Measurements from ENCODE around the gene STAC3.

The STAC3 gene

GRCh38 chr12:57242691-57243454 is 8.1 kb downstream of the STAC3 start:
- peak overlapping the region; percentile 25 for H3K4me3 ChIP-seq (replicated peaks; ENCODE audit: low read depth, low read length)
- TF ChIP-seq CTCF (IDR thresholded peaks at IDR 0.05; ENCODE audit: low read depth, low read length, missing control alignments): peak; percentile 66
- DNase-seq (ENCODE audit: extremely low read depth, low read depth): no peak

- DNase-seq (ENCODE audit: extremely low read depth, low read depth): no peak
- no peak for TF ChIP-seq CTCF (IDR thresholded peaks at IDR 0.05; ENCODE audit: low read depth, low read length, missing control alignments)
- H3K4me3 ChIP-seq (replicated peaks; ENCODE audit: low read depth, low read length): no peak overlapping the region
These were observed 8.7 kb downstream of the STAC3 start for GRCh38 chr12:57242329-57242690.

GRCh38 chr12:57241402-57242310 is 9.3 kb downstream of the STAC3 start:
- DNase-seq (ENCODE audit: extremely low read depth, low read depth): no peak
- no peak for TF ChIP-seq CTCF (IDR thresholded peaks at IDR 0.05; ENCODE audit: low read depth, low read length, missing control alignments)
- no peak overlapping the region for H3K4me3 ChIP-seq (replicated peaks; ENCODE audit: low read depth, low read length)

- TF ChIP-seq CTCF (IDR thresholded peaks at IDR 0.05; ENCODE audit: low read depth, low read length, missing control alignments): no peak
- H3K4me3 ChIP-seq (replicated peaks; ENCODE audit: low read depth, low read length): peak overlapping the region; percentile 57
- DNase-seq (ENCODE audit: extremely low read depth, low read depth): no peak
These were observed 10.0 kb downstream of the STAC3 start for GRCh38 chr12:57240926-57241401.

- TF ChIP-seq CTCF (IDR thresholded peaks at IDR 0.05; ENCODE audit: low read depth, low read length, missing control alignments): no peak
- H3K4me3 ChIP-seq (replicated peaks; ENCODE audit: low read depth, low read length): peak overlapping the region; percentile 57
- no peak for DNase-seq (ENCODE audit: extremely low read depth, low read depth)
These were observed 10.7 kb downstream of the STAC3 start for GRCh38 chr12:57240066-57240921.

GRCh38 chr12:57239587-57240065 is 11.4 kb downstream of the STAC3 start:
- peak overlapping the region; percentile 57 for H3K4me3 ChIP-seq (replicated peaks; ENCODE audit: low read depth, low read length)
- TF ChIP-seq CTCF (IDR thresholded peaks at IDR 0.05; ENCODE audit: low read depth, low read length, missing control alignments): no peak
- DNase-seq (ENCODE audit: extremely low read depth, low read depth): no peak

All from HFF-Myc (cell line).